H1 (cell line): ENCODE measurements around the gene EPHA10. TPM values are rescaled to one million over a fixed set of nuclear protein-coding genes. Genes with fewer than 3 reads are reported as not detected.

Experiments used
- CTCF ChIA-PET: fragments of 300-600 bp; sonication (Branson Sonifier 250); formaldehyde crosslinking; loops from one replicate; lab custom pipeline; 2021; ENCODE audit not compliant: partially characterized antibody; lab: Charles Lee
- POLR2A ChIA-PET: fragments of 300-600 bp; sonication (Branson Sonifier 250); formaldehyde crosslinking; loops from one replicate; lab custom pipeline; 2021; ENCODE audit warnings: inconsistent platforms; ENCODE audit not compliant: partially characterized antibody; lab: Charles Lee
- DNase-seq, 2 experiments: peaks; one replicate each; pipeline versions ENCODE4 v3.0.0 to v3.0.0-alpha.2; 2010 to 2022; ENCODE audit warnings: low spot score in 2 of 2, low read depth in 1 of 2, mixed read lengths in 1 of 2
- FAIRE-seq: peaks from 2 replicates; lab custom pipeline; 2011; peaks lifted over from hg19 to GRCh38; lab: Jason Lieb, UNC
- H2AFZ ChIP-seq: 2 replicates; pipeline ENCODE4 v1.8.1; 2012; ENCODE audit warnings: low read length, inconsistent platforms
- H2AK5ac ChIP-seq: 2 replicates; pipeline ENCODE4 v1.6.1; 2013; ENCODE audit warnings: low read depth, low read length
- H2BK120ac ChIP-seq: replicated peaks from 2 replicates; pipeline ENCODE3; 2013; ENCODE audit warnings: low read depth, low read length, inconsistent platforms
- H2BK12ac ChIP-seq: 2 replicates; pipeline ENCODE4 v1.6.1; 2013; ENCODE audit warnings: low read depth, low read length
- H2BK15ac ChIP-seq: 2 replicates; pipeline ENCODE4 v1.6.1; 2013; ENCODE audit warnings: low read length
- H2BK20ac ChIP-seq: 2 replicates; pipeline ENCODE4 v1.6.1; 2013; ENCODE audit warnings: low read length
- H2BK5ac ChIP-seq: 2 replicates; pipeline ENCODE4 v1.6.1; 2013; ENCODE audit warnings: low read depth, low read length
- H3K14ac ChIP-seq: 2 replicates; pipeline ENCODE4 v1.6.1; 2013; ENCODE audit warnings: inconsistent platforms; ENCODE audit not compliant: insufficient read length
- H3K18ac ChIP-seq: 2 replicates; pipeline ENCODE4 v1.6.1; 2013; ENCODE audit warnings: low read length; ENCODE audit errors: extremely low read depth
- H3K23ac ChIP-seq: 2 replicates; pipeline ENCODE4 v1.6.1; 2013; ENCODE audit warnings: inconsistent platforms; ENCODE audit not compliant: insufficient read length
- H3K23me2 ChIP-seq: 2 replicates; pipeline ENCODE4 v1.6.1; 2013; ENCODE audit warnings: low read depth, low read length
- H3K27ac ChIP-seq: 2 replicates; pipeline ENCODE4 v1.6.1; 2011; ENCODE audit warnings: low read depth, low read length, inconsistent platforms
- H3K27me3 ChIP-seq, 4 experiments: replicated peaks in 1 of 4; 1 replicate in 1 of 4; 2 replicates in 3 of 4; pipeline versions ENCODE4 v1.6.1 to v1.8.1; 2011 to 2013; ENCODE audit warnings: low read length in 3 of 4, mild to moderate bottlenecking in 3 of 4, inconsistent platforms in 2 of 4, mixed read lengths in 2 of 4, moderate library complexity in 1 of 4; ENCODE audit not compliant: control insufficient read depth in 3 of 4, insufficient read depth in 3 of 4; ENCODE audit errors: extremely low read depth in 1 of 4
- H3K36me3 ChIP-seq, 4 experiments: 2 replicates each; pipeline versions ENCODE4 v1.6.1 to v1.8.1; 2011 to 2013; ENCODE audit warnings: mild to moderate bottlenecking in 4 of 4, low read length in 3 of 4, moderate library complexity in 2 of 4, control low read depth in 1 of 4, inconsistent platforms in 1 of 4; ENCODE audit not compliant: insufficient read depth in 4 of 4, control insufficient read depth in 2 of 4
- H3K4ac ChIP-seq: replicated peaks from 2 replicates; pipeline ENCODE3; 2013; ENCODE audit warnings: low read length, low read depth, mixed read lengths, inconsistent platforms; ENCODE audit not compliant: insufficient read length
- H3K4me1 ChIP-seq, 4 experiments: replicated peaks in 1 of 4; 1 replicate in 1 of 4; 2 replicates in 3 of 4; pipeline versions ENCODE4 v1.6.1 to v1.8.1; 2011 to 2013; ENCODE audit warnings: low read length in 3 of 4, inconsistent platforms in 2 of 4, mixed read lengths in 1 of 4; ENCODE audit not compliant: insufficient read depth in 4 of 4, control insufficient read depth in 3 of 4
- H3K4me2 ChIP-seq, 2 experiments: 2 replicates each; pipeline versions ENCODE4 v1.6.1 to v1.8.1; 2011 to 2013; ENCODE audit warnings: low read depth in 2 of 2, low read length in 2 of 2, control low read depth in 1 of 2, inconsistent platforms in 1 of 2, mild to moderate bottlenecking in 1 of 2; ENCODE audit not compliant: insufficient read depth in 1 of 2
- H3K4me3 ChIP-seq, 4 experiments: fragments of 200-600, 300-600 bp in 1 of 4; sonication (generic), shearing (Covaris generic), sonication (Bioruptor Twin) in 1 of 4; 2 replicates each; pipeline versions ENCODE4 v1.5.1 to v1.8.1; 2011 to 2016; ENCODE audit warnings: low read length in 4 of 4, low read depth in 3 of 4, control low read depth in 2 of 4, inconsistent platforms in 2 of 4, mild to moderate bottlenecking in 2 of 4, mixed read lengths in 1 of 4, moderate library complexity in 1 of 4; ENCODE audit not compliant: insufficient read depth in 2 of 4; ENCODE audit errors: extremely low read depth in 1 of 4
- H3K56ac ChIP-seq: replicated peaks from 2 replicates; pipeline ENCODE3; 2013; ENCODE audit warnings: low read depth, mild to moderate bottlenecking, mixed read lengths, low read length, inconsistent platforms; ENCODE audit not compliant: insufficient read length
- H3K79me1 ChIP-seq: 2 replicates; pipeline ENCODE4 v1.6.1; 2013; ENCODE audit warnings: low read depth, low read length, control low read depth
- H3K79me2 ChIP-seq, 2 experiments: 2 replicates each; pipeline versions ENCODE4 v1.6.1 to v1.8.1; 2012 to 2013; ENCODE audit warnings: low read length in 2 of 2, mild to moderate bottlenecking in 2 of 2, inconsistent platforms in 1 of 2; ENCODE audit not compliant: insufficient read depth in 2 of 2, control insufficient read depth in 1 of 2
- H3K9ac ChIP-seq, 4 experiments: replicated peaks in 1 of 4; 1 replicate in 1 of 4; 2 replicates in 3 of 4; pipeline versions ENCODE4 v1.6.1 to v1.8.1; 2011 to 2013; ENCODE audit warnings: low read depth in 3 of 4, low read length in 3 of 4, control low read depth in 2 of 4, mild to moderate bottlenecking in 2 of 4, moderate library complexity in 2 of 4, inconsistent platforms in 1 of 4; ENCODE audit errors: extremely low read depth in 1 of 4
- H3K9me3 ChIP-seq, 2 experiments: 2 replicates each; pipeline versions ENCODE4 v1.6.1 to v1.8.1; 2012 to 2013; ENCODE audit warnings: mild to moderate bottlenecking in 2 of 2, moderate library complexity in 2 of 2, control low read depth in 1 of 2, inconsistent platforms in 1 of 2, low read depth in 1 of 2, low read length in 1 of 2, mixed read lengths in 1 of 2; ENCODE audit not compliant: insufficient read depth in 2 of 2
- H4K20me1 ChIP-seq, 2 experiments: replicated peaks in 1 of 2; 2 replicates each; pipeline versions ENCODE3 to v1.8.1; 2011 to 2013; ENCODE audit warnings: inconsistent platforms in 2 of 2, low read length in 2 of 2, mild to moderate bottlenecking in 1 of 2; ENCODE audit not compliant: insufficient read depth in 2 of 2, control insufficient read depth in 1 of 2
- H4K5ac ChIP-seq: 2 replicates; pipeline ENCODE4 v1.6.1; 2013; ENCODE audit warnings: low read length, low read depth, mixed read lengths, inconsistent platforms; ENCODE audit not compliant: insufficient read length
- H4K8ac ChIP-seq: 2 replicates; pipeline ENCODE4 v1.8.0; 2013; ENCODE audit warnings: mild to moderate bottlenecking, moderate library complexity, low read length, inconsistent platforms; ENCODE audit not compliant: insufficient read depth; ENCODE audit errors: extremely low read depth
- H4K91ac ChIP-seq: replicated peaks from 2 replicates; pipeline ENCODE3; 2013; ENCODE audit warnings: low read length, mixed read lengths, inconsistent platforms; ENCODE audit not compliant: insufficient read length
- GTF2F1 ChIP-seq: IDR thresholded peaks from 2 replicates; pipeline ENCODE4 v1.6.1; 2012; ENCODE audit warnings: low read depth, low read length, improper control_type of control experiment, borderline replicate concordance
- SP4 ChIP-seq: IDR thresholded peaks from 2 replicates; pipeline ENCODE4 v1.6.1; 2012; ENCODE audit warnings: low read length, inconsistent platforms
- WGBS, 2 experiments: shearing (Covaris generic) in 1 of 2; methylation state at CpG; one replicate each; pipeline versions ENCODE4 v1.1.6 to v1.1.7; 2013 to 2015; ENCODE audit warnings: low lambda C conversion rate in 2 of 2, mixed read lengths in 2 of 2, inconsistent platforms in 1 of 2, low coverage in 1 of 2, missing lambda C conversion rate in 1 of 2; ENCODE audit not compliant: insufficient replicate concordance in 2 of 2, insufficient coverage in 1 of 2, insufficient read length in 1 of 2; ENCODE audit errors: extremely low coverage in 1 of 2, missing lambda C conversion rate in 1 of 2; 5-methylcytosine and 5-hydroxymethylcytosine counted together
- polyA plus RNA-seq, 7 experiments: library from polyadenylated mRNA; depleted of rRNA in 3 of 7; stranded (reverse) in 5 of 7; unstranded in 2 of 7; fragments of >200 nt in 5 of 7; fragments of 200-250 nt in 2 of 7; gene quantifications; 1 replicate in 5 of 7; 2 replicates in 1 of 7; 4 replicates in 1 of 7; pipeline versions ENCODE4 v1.2.1 to v1.2.3, GENCODE V29; 2011 to 2013; ENCODE audit warnings: missing spikeins in 2 of 7, mixed read lengths in 2 of 7
- total RNA-seq: library from RNA; stranded (reverse); fragmentation: NEBNext Ultra II Directional; extraction: Animal tissue kit (Norgen Biotek cat#: 25700); gene quantifications from 2 replicates; pipeline ENCODE4 v1.2.1, GENCODE V29; 2021

EPHA10 gene
- total and polyA plus RNA-seq, 2 of the 8 experiments (the other 6 are each of a cell fraction or from before 2014, with no cell fraction given): 0.54 to 1.0 TPM

GRCh38 chr1:37714689-37715088 lies 50.2 kb downstream of the EPHA10 start:
- peaks cover 1 to 5% (median 2%) of the 10 kb centered on the region in 4 experiments; a peak in 4 of 8 replicates for H3K36me3 ChIP-seq
- no peak overlapping the region for H2BK20ac ChIP-seq
- H2BK120ac ChIP-seq: no peak overlapping the region
- no peak overlapping the region for H4K91ac ChIP-seq
- no peaks in the 10 kb centered on the region for H3K79me2 ChIP-seq
- no peak overlapping the region for H3K9ac ChIP-seq
- no peaks in the 10 kb centered on the region for H4K20me1 ChIP-seq
- H3K79me1 ChIP-seq: no peaks in the 10 kb centered on the region
- FAIRE-seq (no peak), DNase-seq (no peak)
- no peak overlapping the region for H2AFZ ChIP-seq
- no peak overlapping the region for H2BK15ac ChIP-seq
- no peak overlapping the region for H3K4me3 ChIP-seq
- WGBS, 2 experiments: 84% methylated on average over 4 of the region's 4 CpGs; no CpG with 5 or more reads in 1 of the 2 experiments
- POLR2A ChIA-PET: interaction anchor here (1.0 kb wide), 1 partner anchor 91 kb away, joined by 3 read pairs; no protein-coding TSS in a partner anchor
- H3K23me2 ChIP-seq: no peaks in the 10 kb centered on the region
- no peak overlapping the region for H3K18ac ChIP-seq
- no peak overlapping the region for H3K4ac ChIP-seq
- no peaks in the 10 kb centered on the region for H3K4me1 ChIP-seq
- no peak overlapping the region for H2BK12ac ChIP-seq
- TF ChIP-seq SP4 (no peak), GTF2F1 (no peak)
- TF ChIP-seq, all 59 proteins: peak for 0
- no peaks in the 10 kb centered on the region for H3K9me3 ChIP-seq
- no peak overlapping the region for H2BK5ac ChIP-seq
- no peak overlapping the region for H3K14ac ChIP-seq
- no peak overlapping the region for H3K23ac ChIP-seq
- no peak overlapping the region for H4K5ac ChIP-seq
- H3K4me2 ChIP-seq: no peak overlapping the region
- no peak overlapping the region for H3K27ac ChIP-seq
- H4K8ac ChIP-seq: no peak overlapping the region
- CTCF ChIA-PET: no interaction called here
- no peaks in the 10 kb centered on the region for H3K27me3 ChIP-seq
- no peak overlapping the region for H2AK5ac ChIP-seq
- no peak overlapping the region for H3K56ac ChIP-seq
